Measurements from ENCODE around the gene NINJ2.

Gene NINJ2

GRCh38 chr12:526089-526488 lies 137.2 kb downstream of the NINJ2 start:
- Histone ChIP-seq H3K27ac (ENCODE audit: low read length) (no peak overlapping the region), H3K4me3 (ENCODE audit: low read length) (no peak overlapping the region), H3K9me3 (ENCODE audit: insufficient read depth, low read length) (no peaks in the 10 kb centered on the region), H3K36me3 (replicated peaks; ENCODE audit: low read depth, low read length) (no peaks in the 10 kb centered on the region), H4K20me1 (ENCODE audit: insufficient read depth, low read length) (no peaks in the 10 kb centered on the region), H2AFZ (ENCODE audit: low read depth, low read length) (no peak overlapping the region), H3K9ac (ENCODE audit: low read length) (no peak overlapping the region), H3K4me2 (ENCODE audit: low read length) (no peak overlapping the region), H3K4me1 (ENCODE audit: low read length) (peaks cover 2% of the 10 kb centered on the region; the same call in 1 of the 2 replicates), H3K79me2 (ENCODE audit: low read length) (no peaks in the 10 kb centered on the region), H3K27me3 (ENCODE audit: low read depth, low read length) (no peaks in the 10 kb centered on the region)
- no peak for TF ChIP-seq CTCF (IDR thresholded peaks at IDR 0.05; ENCODE audit: low read depth, low read length)
- no peak for TF ChIP-seq EZH2phosphoT487 (IDR thresholded peaks at IDR 0.05; ENCODE audit: low read depth)

- H3K9ac ChIP-seq (ENCODE audit: low read length) = no peak overlapping the region
- no peaks in the 10 kb centered on the region for H3K9me3 ChIP-seq (ENCODE audit: insufficient read depth, low read length)
- peaks cover 2% of the 10 kb centered on the region; the same call in 1 of the 2 replicates for H3K4me1 ChIP-seq (ENCODE audit: low read length)
- no peaks in the 10 kb centered on the region for H3K79me2 ChIP-seq (ENCODE audit: low read length)
- no peaks in the 10 kb centered on the region for H3K36me3 ChIP-seq (replicated peaks; ENCODE audit: low read depth, low read length)
- H4K20me1 ChIP-seq (ENCODE audit: insufficient read depth, low read length) = no peaks in the 10 kb centered on the region
- TF ChIP-seq EZH2phosphoT487 (IDR thresholded peaks at IDR 0.05; ENCODE audit: low read depth) (no peak), CTCF (IDR thresholded peaks at IDR 0.05; ENCODE audit: low read depth, low read length) (no peak)
- H2AFZ ChIP-seq (ENCODE audit: low read depth, low read length) = no peak overlapping the region
- no peak overlapping the region for H3K4me3 ChIP-seq (ENCODE audit: low read length)
- H3K27ac ChIP-seq (ENCODE audit: low read length) = no peak overlapping the region
- H3K4me2 ChIP-seq (ENCODE audit: low read length) = no peak overlapping the region
- peaks cover 8% of the 10 kb centered on the region for H3K27me3 ChIP-seq (ENCODE audit: low read depth, low read length)
These were observed 138.9 kb downstream of the NINJ2 start for GRCh38 chr12:524167-524951.

- Histone ChIP-seq H3K27ac (ENCODE audit: low read length) (no peak overlapping the region), H2AFZ (ENCODE audit: low read depth, low read length) (no peak overlapping the region), H3K27me3 (ENCODE audit: low read depth, low read length) (peaks cover 17% of the 10 kb centered on the region), H3K4me1 (ENCODE audit: low read length) (peaks cover 2% of the 10 kb centered on the region; the same call in 1 of the 2 replicates), H3K4me3 (ENCODE audit: low read length) (no peak overlapping the region), H3K36me3 (replicated peaks; ENCODE audit: low read depth, low read length) (no peaks in the 10 kb centered on the region), H4K20me1 (ENCODE audit: insufficient read depth, low read length) (no peaks in the 10 kb centered on the region), H3K9me3 (ENCODE audit: insufficient read depth, low read length) (no peaks in the 10 kb centered on the region), H3K4me2 (ENCODE audit: low read length) (no peak overlapping the region), H3K9ac (ENCODE audit: low read length) (no peak overlapping the region), H3K79me2 (ENCODE audit: low read length) (no peaks in the 10 kb centered on the region)
- no peak for TF ChIP-seq CTCF (IDR thresholded peaks at IDR 0.05; ENCODE audit: low read depth, low read length)
- TF ChIP-seq EZH2phosphoT487 (IDR thresholded peaks at IDR 0.05; ENCODE audit: low read depth) = no peak
These were observed 140.4 kb downstream of the NINJ2 start for GRCh38 chr12:522692-523378.

- H2AFZ ChIP-seq (ENCODE audit: low read depth, low read length) = no peak overlapping the region
- no peak overlapping the region for H3K4me2 ChIP-seq (ENCODE audit: low read length)
- H3K4me1 ChIP-seq (ENCODE audit: low read length) = no peaks in the 10 kb centered on the region
- no peaks in the 10 kb centered on the region for H4K20me1 ChIP-seq (ENCODE audit: insufficient read depth, low read length)
- no peaks in the 10 kb centered on the region for H3K79me2 ChIP-seq (ENCODE audit: low read length)
- TF ChIP-seq EZH2phosphoT487 (IDR thresholded peaks at IDR 0.05; ENCODE audit: low read depth) (no peak), CTCF (IDR thresholded peaks at IDR 0.05; ENCODE audit: low read depth, low read length) (no peak)
- H3K36me3 ChIP-seq (replicated peaks; ENCODE audit: low read depth, low read length) = no peaks in the 10 kb centered on the region
- H3K27ac ChIP-seq (ENCODE audit: low read length) = no peak overlapping the region
- no peak overlapping the region for H3K9ac ChIP-seq (ENCODE audit: low read length)
- no peak overlapping the region for H3K4me3 ChIP-seq (ENCODE audit: low read length)
- H3K27me3 ChIP-seq (ENCODE audit: low read depth, low read length) = peaks cover 35% of the 10 kb centered on the region
- H3K9me3 ChIP-seq (ENCODE audit: insufficient read depth, low read length) = no peaks in the 10 kb centered on the region
These were observed 143.1 kb downstream of the NINJ2 start for GRCh38 chr12:520119-520518.

All from OCI-LY3 (cell line).